A549 (cell line): Measurements from ENCODE around the gene ZNRF3. TPM values are rescaled to one million over a fixed set of nuclear protein-coding genes. Genes with fewer than 3 reads are reported as not detected.
A peak's percentile ranks its signal among the peaks of the same experiment; 100 is the strongest.

Source experiments
- ATAC-seq, 2 experiments: fragments of 200-7000 bp in 1 of 2; fragments of >200 bp in 1 of 2; cut with Nextera tagmentation in 1 of 2; cut with Tn5 transposase in 1 of 2; 3 replicates each; pipeline versions ENCODE4 v1.8.0 to v1.9.1; 2018 to 2020; ENCODE audit warnings: mild to moderate bottlenecking in 1 of 2, moderate library complexity in 1 of 2
- CTCF ChIA-PET: fragments of 300-600 bp; sonication (Branson Sonifier 250); formaldehyde crosslinking; extraction: SDS; loops from one replicate; lab custom pipeline; 2021; ENCODE audit warnings: antibody characterized with exemption, inconsistent platforms; lab: Yijun Ruan, JAX
- POLR2A ChIA-PET: fragments of 350-600 bp; formaldehyde crosslinking; extraction: SDS; loops from one replicate; lab custom pipeline; 2021; ENCODE audit warnings: antibody characterized with exemption, inconsistent platforms; lab: Yijun Ruan, JAX
- DNase-seq, 2 experiments: peaks; one replicate each; pipeline versions ENCODE4 v3.0.0 to v3.0.0-alpha.2; 2011 to 2016; ENCODE audit warnings: low read depth in 1 of 2, low spot score in 1 of 2
- FAIRE-seq: peaks from 2 replicates; lab custom pipeline; 2011; peaks lifted over from hg19 to GRCh38; lab: Jason Lieb, UNC
- H3K27ac ChIP-seq, 2 experiments: fragments of >200 bp; sonication (Bioruptor Twin); formaldehyde crosslinking; 3 replicates each; pipeline ENCODE4 v1.5.1; 2016 to 2017
- H3K4me1 ChIP-seq: fragments of >200 bp; sonication (Bioruptor Twin); formaldehyde crosslinking; 3 replicates; pipeline ENCODE4 v1.6.1; 2016
- H3K4me2 ChIP-seq: fragments of >200 bp; sonication (Bioruptor Twin); formaldehyde crosslinking; 3 replicates; pipeline ENCODE4 v1.6.1; 2016
- H3K4me3 ChIP-seq: fragments of >200 bp; sonication (Bioruptor Twin); formaldehyde crosslinking; 3 replicates; pipeline ENCODE4 v1.5.1; 2016
- H3K9me3 ChIP-seq: fragments of >200 bp; sonication (Bioruptor Twin); formaldehyde crosslinking; 3 replicates; pipeline ENCODE4 v1.6.1; 2016
- BHLHE40 ChIP-seq: IDR thresholded peaks from 2 replicates; pipeline ENCODE4 v1.6.1; 2012; ENCODE audit warnings: low read depth, low read length, inconsistent platforms
- CBX2 ChIP-seq: fragments of 200-600 bp; sonication (generic); IDR thresholded peaks from 2 replicates; pipeline ENCODE4 v1.6.1; 2016; ENCODE audit warnings: low read depth, mild to moderate bottlenecking, borderline replicate concordance
- CHD4 ChIP-seq: fragments of 200-600 bp; sonication (generic); IDR thresholded peaks from 2 replicates; pipeline ENCODE4 v1.6.1; 2016; ENCODE audit warnings: antibody characterized with exemption, mild to moderate bottlenecking, borderline replicate concordance
- EHF ChIP-seq: fragments of 250-450 bp; sonication (Bioruptor Pico); IDR thresholded peaks from 2 replicates; pipeline ENCODE4 v1.5.0; 2020; ENCODE audit warnings: mild to moderate bottlenecking
- EHMT2 ChIP-seq: fragments of 200-600 bp; sonication (generic); IDR thresholded peaks from 2 replicates; pipeline ENCODE4 v1.6.1; 2016; ENCODE audit warnings: antibody characterized with exemption, low read depth, mild to moderate bottlenecking, moderate library complexity
- FOSB ChIP-seq: fragments of 250-450 bp; sonication (Bioruptor Pico); IDR thresholded peaks from 2 replicates; pipeline ENCODE4 v1.5.0; 2020; ENCODE audit warnings: mild to moderate bottlenecking, moderate library complexity
- GATA3 ChIP-seq: IDR thresholded peaks from 2 replicates; pipeline ENCODE4 v1.6.1; 2012; ENCODE audit warnings: borderline replicate concordance
- HDAC2 ChIP-seq: fragments of 200-600 bp; sonication (generic); IDR thresholded peaks from 2 replicates; pipeline ENCODE4 v1.6.1; 2016
- HES2 ChIP-seq: fragments of >200 bp; sonication (Bioruptor Twin); formaldehyde crosslinking; IDR thresholded peaks from 2 replicates; pipeline ENCODE4 v1.6.1; 2016
- HEYL ChIP-seq: fragments of 250-450 bp; sonication (Bioruptor Pico); IDR thresholded peaks from 2 replicates; pipeline ENCODE4 v1.8.0; 2021; ENCODE audit warnings: mild to moderate bottlenecking, moderate library complexity
- HOXA7 ChIP-seq: fragments of 250-450 bp; sonication (Bioruptor Pico); IDR thresholded peaks from 2 replicates; pipeline ENCODE4 v1.5.0; 2020; ENCODE audit warnings: mild to moderate bottlenecking, moderate library complexity
- JUNB ChIP-seq: fragments of >200 bp; sonication (Bioruptor Twin); formaldehyde crosslinking; IDR thresholded peaks from 2 replicates; pipeline ENCODE4 v1.6.1; 2016
- NFE2L2 ChIP-seq: fragments of 150-350 bp; conservative IDR thresholded peaks from 2 replicates; pipeline ENCODE4 v1.6.1; 2014; ENCODE audit warnings: low read length
- NPAS2 ChIP-seq: fragments of 250-450 bp; sonication (Bioruptor Pico); IDR thresholded peaks from 2 replicates; pipeline ENCODE4 v1.8.0; 2022; ENCODE audit warnings: mild to moderate bottlenecking, moderate library complexity, borderline replicate concordance
- NR3C1 ChIP-seq: fragments of >200 bp; sonication (Bioruptor Twin); formaldehyde crosslinking; IDR thresholded peaks from 3 replicates; pipeline ENCODE4 v1.6.1; 2017
- PHF8 ChIP-seq: fragments of 200-600 bp; sonication (generic); IDR thresholded peaks from 2 replicates; pipeline ENCODE4 v1.6.1; 2016; ENCODE audit warnings: low read depth, mild to moderate bottlenecking, antibody characterized with exemption, moderate library complexity, borderline replicate concordance
- POLR2A ChIP-seq: IDR thresholded peaks from 2 replicates; pipeline ENCODE4 v1.6.1; 2012; ENCODE audit warnings: mild to moderate bottlenecking, low read length
- RARB ChIP-seq: fragments of 250-450 bp; sonication (Bioruptor Pico); IDR thresholded peaks from 2 replicates; pipeline ENCODE4 v1.8.0; 2021; ENCODE audit warnings: mild to moderate bottlenecking, moderate library complexity
- RFX5 ChIP-seq: fragments of 450-650 bp; IDR thresholded peaks from 2 replicates; pipeline ENCODE4 v1.7.1; 2014; ENCODE audit warnings: antibody characterized with exemption, mild to moderate bottlenecking, moderate library complexity
- RNF2 ChIP-seq: fragments of 200-600 bp; sonication (generic); IDR thresholded peaks from 2 replicates; pipeline ENCODE4 v1.6.1; 2016; ENCODE audit warnings: low read depth, mild to moderate bottlenecking, antibody characterized with exemption, moderate library complexity, borderline replicate concordance
- SMC3 ChIP-seq: fragments of >200 bp; sonication (Bioruptor Twin); formaldehyde crosslinking; IDR thresholded peaks from 3 replicates; pipeline ENCODE4 v1.6.1; 2018; ENCODE audit warnings: inconsistent platforms
- WGBS: methylation state at CpG from one replicate; pipeline ENCODE4 v1.1.6; 2017; ENCODE audit errors: missing lambda C conversion rate; 5-methylcytosine and 5-hydroxymethylcytosine counted together
- polyA plus RNA-seq, 4 experiments: library from polyadenylated mRNA; depleted of rRNA in 3 of 4; stranded (reverse); fragments of >200 nt; fragmentation: RNase III in 1 of 4; extraction: RNeasy Plus Mini Kit Qiagen cat#74134 plus additional on column Dnase treatment in 1 of 4; gene quantifications; 2 replicates in 3 of 4; 3 replicates in 1 of 4; pipeline ENCODE4 v1.2.3, GENCODE V29; 2011 to 2017
- TF ChIP-seq, protein P1 (sequence below): IDR thresholded peaks from 2 replicates; pipeline ENCODE4 v1.6.1; 2012
- TF ChIP-seq, protein P2 (sequence below): IDR thresholded peaks from 2 replicates; pipeline ENCODE4 v1.6.1; 2012; ENCODE audit warnings: low read depth, borderline replicate concordance
- TF ChIP-seq, protein P3 (sequence below): fragments of >200 bp; sonication (Bioruptor Twin); formaldehyde crosslinking; IDR thresholded peaks from 3 replicates; pipeline ENCODE4 v1.6.1; 2016
- TF ChIP-seq, protein P4 (sequence below): fragments of 450-650 bp; IDR thresholded peaks from 2 replicates; pipeline ENCODE4 v1.6.1; 2014; ENCODE audit warnings: antibody characterized with exemption
- TF ChIP-seq, protein P5 (sequence below): IDR thresholded peaks from 2 replicates; pipeline ENCODE4 v1.6.1; 2012
- TF ChIP-seq, protein P6 (sequence below): fragments of 250-450 bp; sonication (Bioruptor Pico); IDR thresholded peaks from 2 replicates; pipeline ENCODE4 v1.5.0; 2021; ENCODE audit warnings: mild to moderate bottlenecking, moderate library complexity, borderline replicate concordance

Gene ZNRF3
- polyA plus RNA-seq, 2 of the 4 experiments (the other 2 are of a cell fraction), result 4.6 to 6.9 TPM

- Histone ChIP-seq H3K4me3 (no peak overlapping the region), H3K27ac (no peak overlapping the region; a peak in 1 of 6 replicates), H3K4me1 (peaks cover 16% of the 10 kb centered on the region), H3K4me2 (no peak overlapping the region), H3K9me3 (no peaks in the 10 kb centered on the region)
- ATAC-seq, result no peak
- TF ChIP-seq EHF, result no peak
- TF ChIP-seq NPAS2 (CRISPR knock-in tag), result no peak
- TF ChIP-seq, protein P1, sequence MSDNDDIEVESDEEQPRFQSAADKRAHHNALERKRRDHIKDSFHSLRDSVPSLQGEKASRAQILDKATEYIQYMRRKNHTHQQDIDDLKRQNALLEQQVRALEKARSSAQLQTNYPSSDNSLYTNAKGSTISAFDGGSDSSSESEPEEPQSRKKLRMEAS, result no peak
- TF ChIP-seq NR3C1, result no peak
- TF ChIP-seq, protein P2, sequence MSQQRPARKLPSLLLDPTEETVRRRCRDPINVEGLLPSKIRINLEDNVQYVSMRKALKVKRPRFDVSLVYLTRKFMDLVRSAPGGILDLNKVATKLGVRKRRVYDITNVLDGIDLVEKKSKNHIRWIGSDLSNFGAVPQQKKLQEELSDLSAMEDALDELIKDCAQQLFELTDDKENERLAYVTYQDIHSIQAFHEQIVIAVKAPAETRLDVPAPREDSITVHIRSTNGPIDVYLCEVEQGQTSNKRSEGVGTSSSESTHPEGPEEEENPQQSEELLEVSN, result no peak
- TF ChIP-seq PHF8, result no peak
- TF ChIP-seq, protein P3, sequence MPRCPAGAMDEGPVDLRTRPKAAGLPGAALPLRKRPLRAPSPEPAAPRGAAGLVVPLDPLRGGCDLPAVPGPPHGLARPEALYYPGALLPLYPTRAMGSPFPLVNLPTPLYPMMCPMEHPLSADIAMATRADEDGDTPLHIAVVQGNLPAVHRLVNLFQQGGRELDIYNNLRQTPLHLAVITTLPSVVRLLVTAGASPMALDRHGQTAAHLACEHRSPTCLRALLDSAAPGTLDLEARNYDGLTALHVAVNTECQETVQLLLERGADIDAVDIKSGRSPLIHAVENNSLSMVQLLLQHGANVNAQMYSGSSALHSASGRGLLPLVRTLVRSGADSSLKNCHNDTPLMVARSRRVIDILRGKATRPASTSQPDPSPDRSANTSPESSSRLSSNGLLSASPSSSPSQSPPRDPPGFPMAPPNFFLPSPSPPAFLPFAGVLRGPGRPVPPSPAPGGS, result no peak
- no peak for TF ChIP-seq HEYL (CRISPR knock-in tag)
- no peak for TF ChIP-seq SMC3
- TF ChIP-seq FOSB (CRISPR knock-in tag), result no peak
- TF ChIP-seq GATA3, result no peak
- TF ChIP-seq RFX5, result no peak
- TF ChIP-seq RNF2, result no peak
- TF ChIP-seq HDAC2, result no peak
- no peak for TF ChIP-seq BHLHE40
- TF ChIP-seq POLR2A, result no peak
- DNase-seq, result no peak
- POLR2A ChIA-PET, result no interaction called here
- CTCF ChIA-PET, result interaction anchor here (1.1 kb wide), 1 partner anchor 42 kb away, joined by 6 read pairs; no protein-coding TSS in a partner anchor
- 100% methylated on average over 3 of the region's 3 CpGs for WGBS
- FAIRE-seq, result no peak
Measured at GRCh38 chr22:28998681-28999080, 115.3 kb downstream of the ZNRF3 start.

DNA sequence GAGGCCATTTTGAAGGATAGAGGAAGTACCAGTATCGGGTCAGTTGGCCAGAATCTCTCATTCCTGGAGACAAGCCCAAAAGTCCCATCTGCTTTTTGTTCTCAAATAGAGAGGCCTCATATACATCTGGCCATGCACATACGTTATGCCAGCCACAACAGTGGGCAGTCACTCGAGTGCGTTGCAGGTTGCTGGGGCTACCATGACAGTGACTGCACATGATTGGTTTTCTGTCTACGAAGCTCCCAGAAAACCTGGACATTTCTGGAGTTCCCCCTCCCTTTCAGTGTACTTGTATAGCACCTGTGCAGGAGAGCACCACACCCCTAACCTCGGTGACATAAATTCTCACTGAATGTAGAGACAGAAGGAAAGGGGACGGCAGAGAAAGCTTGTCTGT is 116.1 kb downstream of the ZNRF3 start:
- peaks cover 24% of the 10 kb centered on the region for H3K4me1 ChIP-seq
- no peak for DNase-seq
- TF ChIP-seq RARB (no peak), NFE2L2 (no peak)
- TF ChIP-seq, protein P4, sequence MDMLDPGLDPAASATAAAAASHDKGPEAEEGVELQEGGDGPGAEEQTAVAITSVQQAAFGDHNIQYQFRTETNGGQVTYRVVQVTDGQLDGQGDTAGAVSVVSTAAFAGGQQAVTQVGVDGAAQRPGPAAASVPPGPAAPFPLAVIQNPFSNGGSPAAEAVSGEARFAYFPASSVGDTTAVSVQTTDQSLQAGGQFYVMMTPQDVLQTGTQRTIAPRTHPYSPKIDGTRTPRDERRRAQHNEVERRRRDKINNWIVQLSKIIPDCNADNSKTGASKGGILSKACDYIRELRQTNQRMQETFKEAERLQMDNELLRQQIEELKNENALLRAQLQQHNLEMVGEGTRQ, result no peak
- TF ChIP-seq, all 56 proteins: peak for 0
- 90% methylated on average over 7 of the region's 7 CpGs for WGBS
- no peak overlapping the region for H3K4me3 ChIP-seq
- CTCF ChIA-PET, result interaction anchor here (0.6 to 1.0 kb wide), 2 partner anchors 41 to 1194 kb away, joined by 3 read pairs; no protein-coding TSS in a partner anchor
- peak overlapping the region; percentile 44; the same call in 2 of the 3 replicates for H3K4me2 ChIP-seq
- no peak for ATAC-seq
- POLR2A ChIA-PET, result no interaction called here
- peak overlapping the region; percentile 53 to 57; a peak in 4 of 6 replicates for H3K27ac ChIP-seq
- no peaks in the 10 kb centered on the region for H3K9me3 ChIP-seq
- no peak for FAIRE-seq

DNA sequence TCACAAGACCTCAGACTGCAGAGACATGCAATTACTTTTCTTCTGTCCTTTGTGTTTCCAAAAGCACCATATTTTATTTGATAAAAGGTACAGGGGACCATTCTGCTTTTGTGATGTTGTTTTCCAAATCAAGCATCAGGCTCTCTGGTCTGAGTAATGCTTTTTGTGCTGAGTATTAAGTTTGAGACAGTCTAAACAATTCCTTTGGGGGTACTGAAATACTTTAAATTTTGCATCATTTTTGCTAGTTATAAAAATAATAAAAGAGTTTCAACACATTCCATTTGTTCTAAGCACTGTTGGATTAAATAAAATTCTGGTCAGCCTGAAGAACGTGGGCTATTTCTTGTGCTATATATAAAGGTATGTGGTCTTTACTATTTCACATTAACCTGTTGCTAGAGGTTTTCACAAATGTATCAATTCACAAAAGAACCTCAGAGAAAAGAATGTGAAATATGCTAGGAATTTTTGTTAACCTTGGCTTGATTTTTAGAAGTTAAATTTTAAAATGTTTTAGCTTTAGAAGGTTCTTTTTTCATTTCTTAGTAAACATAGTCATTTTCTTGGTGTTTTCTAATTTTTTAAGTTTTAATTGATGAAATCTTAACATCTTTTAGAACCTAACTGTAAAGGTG is 116.7 kb downstream of the ZNRF3 start:
- ATAC-seq, result no peak
- Histone ChIP-seq H3K4me2 (peak overlapping the region; percentile 44), H3K4me3 (no peak overlapping the region), H3K27ac (peak overlapping the region; percentile 53 to 57; a peak in 4 of 6 replicates), H3K9me3 (no peaks in the 10 kb centered on the region), H3K4me1 (peaks cover 29% of the 10 kb centered on the region)
- no peak for DNase-seq
- WGBS, result 50% methylated on average over 1 of the region's 1 CpG
- no peak for FAIRE-seq
- ChIA-PET CTCF (interaction anchor here (0.6 to 1.0 kb wide), 2 partner anchors 17 to 40 kb away, joined by 3 read pairs; no protein-coding TSS in a partner anchor), POLR2A (interaction anchor here (0.6 kb wide), 1 partner anchor 1012 kb away, joined by 3 read pairs; no protein-coding TSS in a partner anchor)
- TF ChIP-seq, protein P5, sequence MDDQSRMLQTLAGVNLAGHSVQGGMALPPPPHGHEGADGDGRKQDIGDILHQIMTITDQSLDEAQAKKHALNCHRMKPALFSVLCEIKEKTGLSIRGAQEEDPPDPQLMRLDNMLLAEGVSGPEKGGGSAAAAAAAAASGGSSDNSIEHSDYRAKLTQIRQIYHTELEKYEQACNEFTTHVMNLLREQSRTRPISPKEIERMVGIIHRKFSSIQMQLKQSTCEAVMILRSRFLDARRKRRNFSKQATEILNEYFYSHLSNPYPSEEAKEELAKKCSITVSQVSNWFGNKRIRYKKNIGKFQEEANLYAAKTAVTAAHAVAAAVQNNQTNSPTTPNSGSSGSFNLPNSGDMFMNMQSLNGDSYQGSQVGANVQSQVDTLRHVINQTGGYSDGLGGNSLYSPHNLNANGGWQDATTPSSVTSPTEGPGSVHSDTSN, result no peak
- no peak for TF ChIP-seq HES2
- no peak for TF ChIP-seq HOXA7 (CRISPR knock-in tag)
- no peak for TF ChIP-seq CBX2
- TF ChIP-seq JUNB, result no peak
- TF ChIP-seq, protein P2, result no peak
- no peak for TF ChIP-seq EHMT2
- no peak for TF ChIP-seq CHD4
- TF ChIP-seq, protein P1, result no peak
- TF ChIP-seq, protein P6, sequence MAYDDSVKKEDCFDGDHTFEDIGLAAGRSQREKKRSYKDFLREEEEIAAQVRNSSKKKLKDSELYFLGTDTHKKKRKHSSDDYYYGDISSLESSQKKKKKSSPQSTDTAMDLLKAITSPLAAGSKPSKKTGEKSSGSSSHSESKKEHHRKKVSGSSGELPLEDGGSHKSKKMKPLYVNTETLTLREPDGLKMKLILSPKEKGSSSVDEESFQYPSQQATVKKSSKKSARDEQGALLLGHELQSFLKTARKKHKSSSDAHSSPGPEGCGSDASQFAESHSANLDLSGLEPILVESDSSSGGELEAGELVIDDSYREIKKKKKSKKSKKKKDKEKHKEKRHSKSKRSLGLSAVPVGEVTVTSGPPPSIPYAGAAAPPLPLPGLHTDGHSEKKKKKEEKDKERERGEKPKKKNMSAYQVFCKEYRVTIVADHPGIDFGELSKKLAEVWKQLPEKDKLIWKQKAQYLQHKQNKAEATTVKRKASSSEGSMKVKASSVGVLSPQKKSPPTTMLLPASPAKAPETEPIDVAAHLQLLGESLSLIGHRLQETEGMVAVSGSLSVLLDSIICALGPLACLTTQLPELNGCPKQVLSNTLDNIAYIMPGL (CRISPR knock-in tag), result no peak
